ENCODE measurements around the gene TBC1D2B.

Gene TBC1D2B
- 111 reads per million, percentile 84 among the genes with 10 or more reads in this experiment for total RNA-seq

- DNase-seq: peak; percentile 65
Measured at GRCh38 chr15:78077053-78077870, at the start of gene TBC1D2B. Gene TBC1D2B, minus strand, starts transcription at chr15:78077711. Its CDS starts 59 bp downstream, at chr15:78077652.

- no peak for DNase-seq
Measured at GRCh38 chr15:78125267-78125666, 47.8 kb upstream of the TBC1D2B start.

GRCh38 chr15:78120523-78120922, 43.0 kb upstream of the TBC1D2B start:
- no peak for DNase-seq

- no peak for DNase-seq
Measured at GRCh38 chr15:78112551-78112950, 35.0 kb upstream of the TBC1D2B start.

GRCh38 chr15:78111788-78112187, 34.3 kb upstream of the TBC1D2B start:
- DNase-seq: no peak

- DNase-seq: no peak
Measured at GRCh38 chr15:78110916-78111475, 33.5 kb upstream of the TBC1D2B start.

- no peak for DNase-seq
Measured at GRCh38 chr15:78110096-78110495, 32.6 kb upstream of the TBC1D2B start.

- no peak for DNase-seq
Measured at GRCh38 chr15:78109156-78109555, 31.6 kb upstream of the TBC1D2B start.

- DNase-seq: peak; percentile 82
Measured at GRCh38 chr15:78108300-78109084, 31.0 kb upstream of the TBC1D2B start.

GRCh38 chr15:78107471-78107870, 30.0 kb upstream of the TBC1D2B start:
- no peak for DNase-seq

- DNase-seq: no peak
Measured at GRCh38 chr15:78105476-78106241, 28.1 kb upstream of the TBC1D2B start.

GRCh38 chr15:78104566-78105475, 27.3 kb upstream of the TBC1D2B start:
- DNase-seq: no peak

GRCh38 chr15:78104119-78104479, 26.6 kb upstream of the TBC1D2B start:
- no peak for DNase-seq

GRCh38 chr15:78103406-78104118, 26.1 kb upstream of the TBC1D2B start:
- DNase-seq: peak; percentile 18

- DNase-seq: no peak
Measured at GRCh38 chr15:78102741-78103140, 25.2 kb upstream of the TBC1D2B start.

- no peak for DNase-seq
Measured at GRCh38 chr15:78102211-78102610, 24.7 kb upstream of the TBC1D2B start.

- no peak for DNase-seq
Measured at GRCh38 chr15:78101423-78102105, 24.1 kb upstream of the TBC1D2B start.

- no peak for DNase-seq
Measured at GRCh38 chr15:78100886-78101285, 23.4 kb upstream of the TBC1D2B start.

- DNase-seq: no peak
Measured at GRCh38 chr15:78098131-78098755, 20.7 kb upstream of the TBC1D2B start.

- DNase-seq: no peak
Measured at GRCh38 chr15:78097667-78098066, 20.2 kb upstream of the TBC1D2B start.

Measured in effector CD4-positive, alpha-beta T cell (primary cell).